ENCODE data around the gene MYO1E. TPM values are rescaled to one million over a fixed set of nuclear protein-coding genes. Genes with fewer than 3 reads are reported as not detected.

The MYO1E gene
- total and polyA plus RNA-seq, 2 of the 8 experiments (the other 6 are each of a cell fraction or from before 2014, with no cell fraction given), result 19.6 to 142 TPM

GRCh38 chr15:59406446-59406845 lies 33.8 kb upstream of the MYO1E start:
- Histone ChIP-seq H2BK20ac (ENCODE audit: low read length) (no peak overlapping the region), H4K20me1 (replicated peaks in 1 of 2; ENCODE audit: control insufficient read depth in 1 of 2, insufficient read depth in 2 of 2, low read length in 2 of 2) (peaks cover 0 to 2% of the 10 kb centered on the region in 2 experiments), H3K23me2 (ENCODE audit: low read depth, low read length) (no peaks in the 10 kb centered on the region; the same call in 1 of the 2 replicates), H3K79me2 (ENCODE audit: control insufficient read depth in 1 of 2, insufficient read depth in 2 of 2, low read length in 2 of 2) (no peaks in the 10 kb centered on the region), H3K9ac (replicated peaks in 1 of 4; ENCODE audit: extremely low read depth in 1 of 4, low read depth in 3 of 4, low read length in 3 of 4) (no peak overlapping the region), H3K27ac (ENCODE audit: low read depth, low read length) (no peak overlapping the region), H2AK5ac (ENCODE audit: low read depth, low read length) (no peak overlapping the region), H3K14ac (ENCODE audit: insufficient read length) (no peak overlapping the region), H3K18ac (ENCODE audit: extremely low read depth, low read length) (no peak overlapping the region), H3K36me3 (ENCODE audit: control insufficient read depth in 2 of 4, insufficient read depth in 4 of 4, low read length in 3 of 4) (no peaks in the 10 kb centered on the region), H3K27me3 (replicated peaks in 1 of 4; ENCODE audit: control insufficient read depth in 3 of 4, extremely low read depth in 1 of 4, insufficient read depth in 3 of 4, low read length in 3 of 4) (peaks cover 0 to 2% (median 0%) of the 10 kb centered on the region in 4 experiments; a peak in 3 of 7 replicates), H3K23ac (ENCODE audit: insufficient read length) (no peak overlapping the region), H3K4me3 (ENCODE audit: extremely low read depth in 1 of 4, insufficient read depth in 2 of 4, low read depth in 3 of 4, low read length in 4 of 4) (no peak overlapping the region), H2BK15ac (ENCODE audit: low read length) (no peak overlapping the region), H4K5ac (ENCODE audit: insufficient read length, low read depth, low read length) (no peak overlapping the region), H2BK12ac (ENCODE audit: low read depth, low read length) (no peak overlapping the region), H3K4ac (replicated peaks; ENCODE audit: insufficient read length, low read depth, low read length) (no peak overlapping the region), H3K4me2 (ENCODE audit: insufficient read depth in 1 of 2, low read depth in 2 of 2, low read length in 2 of 2) (no peak overlapping the region), H2BK5ac (ENCODE audit: low read depth, low read length) (no peak overlapping the region), H2BK120ac (replicated peaks; ENCODE audit: low read depth, low read length) (no peak overlapping the region), H2AFZ (ENCODE audit: low read length) (no peak overlapping the region), H3K4me1 (replicated peaks in 1 of 4; ENCODE audit: control insufficient read depth in 3 of 4, insufficient read depth in 4 of 4, low read length in 3 of 4) (peaks cover 3 to 12% (median 6%) of the 10 kb centered on the region in 4 experiments; a peak in 4 of 7 replicates), H3K9me3 (ENCODE audit: insufficient read depth in 2 of 2, low read depth in 1 of 2, low read length in 1 of 2) (no peaks in the 10 kb centered on the region), H4K91ac (replicated peaks; ENCODE audit: insufficient read length, low read length) (no peak overlapping the region), H3K56ac (replicated peaks; ENCODE audit: insufficient read length, low read depth, low read length) (no peak overlapping the region), H3K79me1 (ENCODE audit: low read depth, low read length) (no peaks in the 10 kb centered on the region; the same call in 1 of the 2 replicates), H4K8ac (ENCODE audit: extremely low read depth, insufficient read depth, low read length) (no peak overlapping the region)
- ChIA-PET CTCF (ENCODE audit: partially characterized antibody) (interaction anchor here (0.6 to 2.9 kb wide), 6 partner anchors 11 to 531 kb away, joined by 3 to 10 read pairs (median 4); no protein-coding TSS in a partner anchor), POLR2A (ENCODE audit: partially characterized antibody) (interaction anchor here (0.7 kb wide), 1 partner anchor 295 kb away, joined by 5 read pairs; no protein-coding TSS in a partner anchor)
- FAIRE-seq (no peak), DNase-seq (ENCODE audit: low read depth in 1 of 2, low spot score in 2 of 2) (no peak)
- TF ChIP-seq SAP30 (IDR thresholded peaks at IDR 0.05; ENCODE audit: insufficient read depth, insufficient replicate concordance, low read length) (no peak), KDM5A (IDR thresholded peaks at IDR 0.05; ENCODE audit: low read length) (no peak), USF2 (IDR thresholded peaks at IDR 0.05; ENCODE audit: low read length) (no peak), CTBP2 (IDR thresholded peaks at IDR 0.05; ENCODE audit: borderline replicate concordance, insufficient read depth, insufficient read length, low read length) (no peak), POLR2A (IDR thresholded peaks at IDR 0.05; ENCODE audit: control extremely low read depth in 1 of 2, low read depth in 2 of 2, low read length in 2 of 2) (no peak), SP4 (IDR thresholded peaks at IDR 0.05; ENCODE audit: low read length) (no peak), TEAD4 (IDR thresholded peaks at IDR 0.05; ENCODE audit: low read depth, low read length) (no peak), CHD1 (IDR thresholded peaks at IDR 0.05; ENCODE audit: low read depth, low read length) (no peak)
- 87% methylated on average over 3 of the region's 3 CpGs; no CpG with 5 or more reads in 1 of the 2 experiments for WGBS, 2 experiments (ENCODE audit: extremely low coverage in 1 of 2, insufficient coverage in 1 of 2, insufficient read length in 1 of 2, insufficient replicate concordance in 2 of 2, low coverage in 1 of 2, low lambda C conversion rate in 2 of 2, missing lambda C conversion rate in 1 of 2)
